Measurements from ENCODE around the gene INPP4A. TPM values are rescaled to one million over a fixed set of nuclear protein-coding genes. Genes with fewer than 3 reads are reported as not detected.

The INPP4A gene
- total and polyA plus RNA-seq, 9 of the 15 experiments (the other 6 are each of a cell fraction or from before 2014, with no cell fraction given), result 1.8 to 15.7 (median 8.3) TPM

- H3K27me3 ChIP-seq (ENCODE audit: control insufficient read depth in 2 of 2, insufficient read depth in 2 of 2, low read length in 2 of 2), result no peaks in the 10 kb centered on the region
- 61% methylated on average over 3 of the region's 3 CpGs for WGBS (ENCODE audit: insufficient coverage, low coverage, missing lambda C conversion rate)
- H3K4me2 ChIP-seq (ENCODE audit: insufficient read depth, low read length), result no peak overlapping the region
- intact Hi-C loops (cut with micrococcal nuclease) (no loop called here), in situ Hi-C loops (cut with MboI) (no loop called here)
- no peak for ATAC-seq
- no peaks in the 10 kb centered on the region for H3K9me3 ChIP-seq (replicated peaks; ENCODE audit: control insufficient read depth, insufficient read depth, low read depth, low read length)
- DNase-seq (ENCODE audit: extremely low read depth in 1 of 4, low spot score in 3 of 4), result no peak
- no TSS peak for BruUV-seq (replicated peaks)
- peaks cover 57% of the 10 kb centered on the region; the same call in 2 of the 3 replicates for H3K36me3 ChIP-seq (ENCODE audit: control insufficient read depth, insufficient read depth, low read length)
- FAIRE-seq, result no peak
- peaks cover 17% of the 10 kb centered on the region in 2 experiments for H3K4me1 ChIP-seq (replicated peaks in 1 of 2; ENCODE audit: control insufficient read depth in 2 of 2, insufficient read depth in 2 of 2, low read length in 2 of 2)
- no peak overlapping the region for H3K9ac ChIP-seq (ENCODE audit: insufficient read depth in 1 of 2, low read depth in 2 of 2, low read length in 2 of 2)
- H2AFZ ChIP-seq (ENCODE audit: low read depth, low read length), result no peak overlapping the region
- H3K9me1 ChIP-seq (ENCODE audit: control insufficient read depth, insufficient read depth, low read length), result peaks cover 5% of the 10 kb centered on the region
- no peak overlapping the region for H3K27ac ChIP-seq (ENCODE audit: extremely low read depth, low read depth, low read length)
- H3K79me2 ChIP-seq (ENCODE audit: control insufficient read depth, insufficient read depth, low read length), result peaks cover 56% of the 10 kb centered on the region
- H3K4me3 ChIP-seq, result no peak overlapping the region
- CTCF ChIA-PET (ENCODE audit: low intra/inter-chr PET ratio), result no interaction called here
- no peaks in the 10 kb centered on the region; the same call in 1 of the 2 replicates for H4K20me1 ChIP-seq (replicated peaks; ENCODE audit: control insufficient read depth, insufficient read depth, low read length)
- TF ChIP-seq, protein P1, sequence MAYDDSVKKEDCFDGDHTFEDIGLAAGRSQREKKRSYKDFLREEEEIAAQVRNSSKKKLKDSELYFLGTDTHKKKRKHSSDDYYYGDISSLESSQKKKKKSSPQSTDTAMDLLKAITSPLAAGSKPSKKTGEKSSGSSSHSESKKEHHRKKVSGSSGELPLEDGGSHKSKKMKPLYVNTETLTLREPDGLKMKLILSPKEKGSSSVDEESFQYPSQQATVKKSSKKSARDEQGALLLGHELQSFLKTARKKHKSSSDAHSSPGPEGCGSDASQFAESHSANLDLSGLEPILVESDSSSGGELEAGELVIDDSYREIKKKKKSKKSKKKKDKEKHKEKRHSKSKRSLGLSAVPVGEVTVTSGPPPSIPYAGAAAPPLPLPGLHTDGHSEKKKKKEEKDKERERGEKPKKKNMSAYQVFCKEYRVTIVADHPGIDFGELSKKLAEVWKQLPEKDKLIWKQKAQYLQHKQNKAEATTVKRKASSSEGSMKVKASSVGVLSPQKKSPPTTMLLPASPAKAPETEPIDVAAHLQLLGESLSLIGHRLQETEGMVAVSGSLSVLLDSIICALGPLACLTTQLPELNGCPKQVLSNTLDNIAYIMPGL (CRISPR knock-in tag; IDR thresholded peaks at IDR 0.05), result no peak
- TF ChIP-seq SP2 (IDR thresholded peaks at IDR 0.05; ENCODE audit: extremely low read depth, low read depth, low read length, poor library complexity, severe bottlenecking), result no peak
- no peak for TF ChIP-seq JUNB (CRISPR knock-in tag; conservative IDR thresholded peaks at IDR 0.05)
- no peak for TF ChIP-seq ZNF778 (CRISPR knock-in tag; IDR thresholded peaks at IDR 0.05)
- no peak for TF ChIP-seq PHF8 (IDR thresholded peaks at IDR 0.05; ENCODE audit: borderline replicate concordance, low read length)
- TF ChIP-seq FOXJ2 (tag; IDR thresholded peaks at IDR 0.05), result no peak
- TF ChIP-seq CHD2 (IDR thresholded peaks at IDR 0.05; ENCODE audit: low read depth, low read length), result no peak
- no peak for TF ChIP-seq FOS (IDR thresholded peaks at IDR 0.05; ENCODE audit: extremely low read depth, insufficient read length)
- no peak for TF ChIP-seq SIN3A (IDR thresholded peaks at IDR 0.05; ENCODE audit: borderline replicate concordance in 2 of 2, control insufficient read depth in 1 of 2, low read depth in 2 of 2, low read length in 2 of 2)
- TF ChIP-seq HNRNPLL (IDR thresholded peaks at IDR 0.05; ENCODE audit: low read depth, low read length, poor library complexity, severe bottlenecking), result no peak
- no peak for TF ChIP-seq CBFA2T3 (IDR thresholded peaks at IDR 0.05)
- TF ChIP-seq ARNT (IDR thresholded peaks at IDR 0.05), result no peak
- POLR2A ChIA-PET, result no interaction called here
Measured at GRCh38 chr2:98605076-98605475, 160.4 kb downstream of the INPP4A start.
